AG04450 (cell line): ENCODE results near the gene PRDM5. TPM values are rescaled to one million over a fixed set of nuclear protein-coding genes. Genes with fewer than 3 reads are reported as not detected.

ENCODE experiments used
- CTCF ChIA-PET: fragments of 300-600, 350-600 bp; formaldehyde crosslinking; extraction: SDS; loops from one replicate; lab custom pipeline; 2022; ENCODE audit warnings: antibody characterized with exemption, inconsistent platforms; lab: Charles Lee
- POLR2A ChIA-PET: fragments of 350-600 bp; formaldehyde crosslinking; extraction: SDS; loops from one replicate; lab custom pipeline; 2021; ENCODE audit warnings: antibody characterized with exemption, inconsistent platforms; lab: Yijun Ruan, JAX
- DNase-seq: peaks from one replicate; pipeline ENCODE4 v3.0.0-alpha.2; 2011; ENCODE audit warnings: low read depth, low spot score
- H3K27ac ChIP-seq: one replicate; pipeline ENCODE4 v1.5.1; 2012; ENCODE audit warnings: low read depth, low read length, control low read depth
- H3K27me3 ChIP-seq: one replicate; pipeline ENCODE4 v1.6.0; 2012; ENCODE audit warnings: low read length; ENCODE audit not compliant: control insufficient read depth, insufficient read depth
- H3K4me3 ChIP-seq: 2 replicates; pipeline ENCODE4 v1.5.1; 2011; ENCODE audit warnings: mild to moderate bottlenecking, low read depth, low read length, control low read depth
- H3K9me3 ChIP-seq: 2 replicates; pipeline ENCODE4 v1.5.1; 2012; ENCODE audit warnings: low read length; ENCODE audit not compliant: control insufficient read depth, insufficient read depth
- CTCF ChIP-seq: IDR thresholded peaks from 2 replicates; pipeline ENCODE4 v1.5.1; 2011; ENCODE audit warnings: low read depth, low read length, control low read depth, inconsistent platforms
- polyA plus RNA-seq: library from polyadenylated mRNA; depleted of rRNA; stranded (reverse); fragments of >200 nt; gene quantifications from 2 replicates; pipeline ENCODE4 v1.2.3, GENCODE V29; 2011

The PRDM5 gene
- polyA plus RNA-seq, 1 experiment: 12.3 TPM

- Histone ChIP-seq H3K9me3 (no peaks in the 10 kb centered on the region), H3K4me3 (no peak overlapping the region), H3K27ac (no peak overlapping the region), H3K27me3 (no peaks in the 10 kb centered on the region)
- ChIA-PET POLR2A (no interaction called here), CTCF (no interaction called here)
- DNase-seq: no peak
- TF ChIP-seq CTCF: no peak
These were observed 24.4 kb downstream of the PRDM5 start for GRCh38 chr4:120897981-120898719.

- H3K9me3 ChIP-seq: peaks cover 5% of the 10 kb centered on the region
- no peaks in the 10 kb centered on the region for H3K27me3 ChIP-seq
- DNase-seq: no peak
- CTCF ChIA-PET: no interaction called here
- POLR2A ChIA-PET: no interaction called here
- TF ChIP-seq CTCF: no peak
- H3K4me3 ChIP-seq: no peak overlapping the region
- no peak overlapping the region for H3K27ac ChIP-seq
These were observed 27.0 kb downstream of the PRDM5 start for GRCh38 chr4:120895554-120895953.

- no peak overlapping the region for H3K27ac ChIP-seq
- ChIA-PET POLR2A (no interaction called here), CTCF (no interaction called here)
- peaks cover 5% of the 10 kb centered on the region for H3K9me3 ChIP-seq
- no peak for TF ChIP-seq CTCF
- DNase-seq: no peak
- no peak overlapping the region for H3K4me3 ChIP-seq
- no peaks in the 10 kb centered on the region for H3K27me3 ChIP-seq
These were observed 29.2 kb downstream of the PRDM5 start for GRCh38 chr4:120893314-120893713.

GRCh38 chr4:120886191-120886590, 36.3 kb downstream of the PRDM5 start:
- no peak for DNase-seq
- Histone ChIP-seq H3K27ac (no peak overlapping the region), H3K27me3 (no peaks in the 10 kb centered on the region), H3K4me3 (no peak overlapping the region), H3K9me3 (no peaks in the 10 kb centered on the region)
- TF ChIP-seq CTCF: no peak
- CTCF ChIA-PET: interaction anchor here (0.6 kb wide), 1 partner anchor 92 kb away, joined by 5 read pairs; no protein-coding TSS in a partner anchor
- POLR2A ChIA-PET: no interaction called here

DNA sequence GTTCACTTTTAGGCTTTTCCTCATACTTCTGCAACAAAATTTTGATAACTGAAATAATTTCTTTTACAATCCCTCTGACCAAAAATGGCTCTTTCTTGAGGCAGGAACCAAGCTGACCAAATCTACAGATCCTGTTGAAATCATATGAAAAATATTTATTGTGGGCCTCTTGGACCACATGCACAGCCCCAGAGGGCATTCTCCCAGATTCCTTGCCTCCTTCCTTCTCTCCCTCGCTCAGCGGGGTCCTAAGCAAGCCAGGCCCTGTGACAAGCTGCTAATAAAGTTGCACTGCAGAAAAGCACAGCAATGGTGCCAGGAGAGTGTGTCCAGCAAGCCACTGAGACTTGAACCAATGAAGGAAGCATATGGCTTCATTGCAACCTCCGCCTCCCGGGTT, 40.7 kb downstream of the PRDM5 start:
- no peak for DNase-seq
- Histone ChIP-seq H3K9me3 (no peaks in the 10 kb centered on the region), H3K4me3 (no peak overlapping the region), H3K27ac (no peak overlapping the region), H3K27me3 (no peaks in the 10 kb centered on the region)
- ChIA-PET CTCF (interaction anchor here (1.4 kb wide), 1 partner anchor 9 kb away, joined by 3 read pairs; no protein-coding TSS in a partner anchor), POLR2A (no interaction called here)
- no peak for TF ChIP-seq CTCF
